Measurements from ENCODE around the gene TAP1. TPM values are rescaled to one million over a fixed set of nuclear protein-coding genes. Genes with fewer than 3 reads are reported as not detected.
"Not testable (repeated sequence)": the region's sequence is repeated elsewhere in the genome, so short reads cannot be mapped to it uniquely, and the experiment has no call there.

TAP1 gene
- total and polyA plus RNA-seq, 2 of the 8 experiments (the other 6 are each of a cell fraction or from before 2014, with no cell fraction given), result 16.8 to 22.0 TPM

DNA sequence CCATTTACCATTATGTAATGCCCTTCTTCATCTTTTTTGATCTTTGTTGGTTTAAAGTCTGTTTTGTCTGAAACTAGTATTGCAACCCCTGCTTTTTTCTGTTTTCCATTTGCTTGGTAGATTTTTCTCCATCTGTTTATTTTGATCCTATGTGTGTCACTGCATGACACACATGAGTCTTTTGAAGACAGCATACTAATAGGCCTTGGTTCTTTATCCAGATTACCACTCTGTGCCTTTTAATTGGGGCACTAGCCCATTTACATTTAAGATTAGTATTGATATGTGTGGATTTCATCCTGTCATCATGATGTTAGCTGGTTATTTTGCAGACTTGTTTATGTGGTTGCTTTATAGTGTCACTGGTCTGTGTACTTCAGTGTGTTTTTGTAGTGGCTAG lies 48.1 kb downstream of the TAP1 start:
- H2AFZ ChIP-seq (ENCODE audit: low read length); H3K4me1 ChIP-seq (replicated peaks in 1 of 4; ENCODE audit: control insufficient read depth in 3 of 4, insufficient read depth in 4 of 4, low read length in 3 of 4); H3K79me2 ChIP-seq (ENCODE audit: control insufficient read depth in 1 of 2, insufficient read depth in 2 of 2, low read length in 2 of 2); H4K20me1 ChIP-seq (replicated peaks in 1 of 2; ENCODE audit: control insufficient read depth in 1 of 2, insufficient read depth in 2 of 2, low read length in 2 of 2); H4K8ac ChIP-seq (ENCODE audit: extremely low read depth, insufficient read depth, low read length); H3K27me3 ChIP-seq (replicated peaks in 1 of 4; ENCODE audit: control insufficient read depth in 3 of 4, extremely low read depth in 1 of 4, insufficient read depth in 3 of 4, low read length in 3 of 4); H2BK120ac ChIP-seq (replicated peaks; ENCODE audit: low read depth, low read length); H3K79me1 ChIP-seq (ENCODE audit: low read depth, low read length); H3K4me3 ChIP-seq (ENCODE audit: extremely low read depth in 1 of 4, insufficient read depth in 2 of 4, low read depth in 3 of 4, low read length in 4 of 4); H2BK12ac ChIP-seq (ENCODE audit: low read depth, low read length); H4K5ac ChIP-seq (ENCODE audit: insufficient read length, low read depth, low read length); H4K91ac ChIP-seq (replicated peaks; ENCODE audit: insufficient read length, low read length); H2BK20ac ChIP-seq (ENCODE audit: low read length); H3K56ac ChIP-seq (replicated peaks; ENCODE audit: insufficient read length, low read depth, low read length); H3K9ac ChIP-seq (replicated peaks in 1 of 4; ENCODE audit: extremely low read depth in 1 of 4, low read depth in 3 of 4, low read length in 3 of 4); H3K27ac ChIP-seq (ENCODE audit: low read depth, low read length); H2AK5ac ChIP-seq (ENCODE audit: low read depth, low read length); H2BK5ac ChIP-seq (ENCODE audit: low read depth, low read length); H3K14ac ChIP-seq (ENCODE audit: insufficient read length); H3K18ac ChIP-seq (ENCODE audit: extremely low read depth, low read length); H3K4ac ChIP-seq (replicated peaks; ENCODE audit: insufficient read length, low read depth, low read length); H2BK15ac ChIP-seq (ENCODE audit: low read length); POLR2A ChIA-PET (ENCODE audit: partially characterized antibody); DNase-seq (ENCODE audit: low read depth in 1 of 2, low spot score in 2 of 2); H3K4me2 ChIP-seq (ENCODE audit: insufficient read depth in 1 of 2, low read depth in 2 of 2, low read length in 2 of 2); H3K9me3 ChIP-seq (ENCODE audit: insufficient read depth in 2 of 2, low read depth in 1 of 2, low read length in 1 of 2); FAIRE-seq; H3K23me2 ChIP-seq (ENCODE audit: low read depth, low read length); H3K23ac ChIP-seq (ENCODE audit: insufficient read length); H3K36me3 ChIP-seq (ENCODE audit: control insufficient read depth in 2 of 4, insufficient read depth in 4 of 4, low read length in 3 of 4): not testable (repeated sequence)
- CTCF ChIA-PET (ENCODE audit: partially characterized antibody), result interaction anchor here (1.5 to 2.8 kb wide), 2 partner anchors 8 to 33 kb away, joined by 5 to 8 read pairs; partner anchors contain the start of gene TAP2

Data from H1 (cell line).